ENCODE measurements around the gene AKAP3.

AKAP3 gene

DNA sequence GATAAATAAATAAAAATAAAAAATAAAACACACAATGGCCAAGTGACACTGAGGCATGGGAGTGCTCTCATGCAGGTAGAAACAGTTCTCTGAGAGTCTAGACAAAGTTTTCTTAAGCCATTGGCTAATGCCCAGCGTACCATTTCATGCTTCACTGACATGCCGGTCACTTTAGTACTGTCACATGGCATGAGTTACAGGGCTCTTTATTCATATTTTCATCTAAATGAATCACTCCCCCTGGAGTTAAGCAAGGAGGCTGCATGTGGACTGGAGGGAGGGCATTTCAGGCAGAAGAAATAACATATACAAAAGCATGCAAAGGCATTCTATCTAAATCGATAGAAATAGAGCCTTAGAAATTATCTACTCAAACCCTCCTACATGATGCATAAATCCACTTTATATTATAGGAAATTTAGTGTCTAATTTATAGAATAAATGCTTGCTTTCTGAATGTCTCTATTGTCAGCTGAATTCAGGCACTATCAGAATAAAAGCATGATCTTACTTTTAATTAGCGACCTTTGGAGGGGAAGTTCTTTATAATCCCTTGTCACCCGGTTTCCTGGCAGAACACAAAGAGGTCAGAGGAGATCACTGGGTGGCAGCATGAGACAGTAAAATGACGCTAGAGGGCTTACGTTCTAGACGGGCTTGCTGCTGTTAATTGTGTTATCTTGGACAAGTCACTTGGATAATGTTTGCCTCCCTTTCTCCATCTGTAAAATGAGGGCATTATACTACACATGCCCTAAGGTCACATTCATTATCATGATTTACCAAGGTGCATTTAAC is 69.3 kb downstream of the AKAP3 start:
- peak; percentile 5 for TF ChIP-seq CTCF (conservative IDR thresholded peaks at IDR 0.05; ENCODE audit: control insufficient read depth, insufficient read depth, low read depth, low read length)
- H3K4me3 ChIP-seq (ENCODE audit: control insufficient read depth, low read depth, low read length) = no peak overlapping the region
- peak; percentile 30 for DNase-seq (ENCODE audit: low read depth)

GRCh38 chr12:4572680-4573079 is 76.2 kb downstream of the AKAP3 start:
- no peak for TF ChIP-seq CTCF (conservative IDR thresholded peaks at IDR 0.05; ENCODE audit: control insufficient read depth, insufficient read depth, low read depth, low read length)
- no peak overlapping the region for H3K4me3 ChIP-seq (ENCODE audit: control insufficient read depth, low read depth, low read length)
- DNase-seq (ENCODE audit: low read depth) = no peak

DNA sequence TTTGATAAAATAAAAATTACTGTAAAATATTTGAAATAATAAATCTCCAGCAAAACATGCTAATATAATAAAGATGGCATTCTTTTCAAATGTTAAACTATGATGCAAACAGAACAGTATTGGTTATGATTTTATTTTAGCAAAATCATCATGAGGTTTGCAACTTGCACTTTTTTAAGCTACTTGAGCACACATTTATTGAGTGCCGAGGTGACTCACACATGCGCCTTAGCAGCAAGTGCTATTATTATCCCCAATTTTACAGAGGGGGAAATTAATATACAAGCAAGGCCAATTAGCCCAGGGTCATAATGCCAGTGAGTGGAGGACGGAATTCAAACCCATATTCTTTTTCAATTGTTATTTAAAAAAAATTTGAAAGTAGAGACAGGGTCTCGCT is 79.6 kb downstream of the AKAP3 start:
- TF ChIP-seq CTCF (conservative IDR thresholded peaks at IDR 0.05; ENCODE audit: control insufficient read depth, insufficient read depth, low read depth, low read length) = no peak
- DNase-seq (ENCODE audit: low read depth) = no peak

DNA sequence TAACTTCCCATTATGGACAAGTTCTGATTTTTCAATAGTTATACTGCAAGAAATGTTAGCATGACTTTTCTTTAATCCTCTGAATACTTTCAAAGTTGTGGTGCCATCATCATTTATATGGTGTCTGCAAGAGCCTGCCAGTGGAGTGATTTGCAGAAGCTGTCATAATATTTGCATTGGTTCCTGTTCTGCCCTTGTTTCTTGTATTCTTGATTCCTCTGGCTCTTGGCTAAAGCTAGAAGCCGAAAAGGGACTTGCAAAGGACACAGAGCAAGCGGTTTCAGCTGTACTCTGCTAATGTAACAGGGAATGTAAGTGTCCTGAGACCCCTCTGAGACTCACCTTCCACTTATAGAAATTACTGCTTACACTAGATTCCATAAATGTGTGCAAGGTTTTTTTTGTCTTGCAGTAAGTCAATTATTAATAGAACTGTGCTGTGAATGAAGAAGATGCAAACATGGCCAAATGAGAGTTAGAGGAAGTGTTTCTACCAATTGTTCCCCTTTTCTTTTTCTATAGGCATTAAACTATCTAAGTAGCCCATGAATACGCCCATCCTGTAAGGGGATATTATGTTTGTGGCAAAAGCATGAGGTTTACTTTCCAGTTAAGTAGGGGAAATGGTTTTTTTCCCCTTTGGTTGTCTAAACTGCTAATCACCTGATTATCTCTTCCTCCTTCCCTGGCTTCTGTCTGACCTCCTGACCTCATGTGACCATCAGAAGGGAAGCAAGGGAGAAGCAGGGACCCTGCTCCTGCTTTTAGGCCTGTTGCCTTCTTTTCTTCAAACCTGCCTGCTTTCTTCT is 81.6 kb downstream of the AKAP3 start:
- TF ChIP-seq CTCF (conservative IDR thresholded peaks at IDR 0.05; ENCODE audit: control insufficient read depth, insufficient read depth, low read depth, low read length) = no peak
- H3K4me3 ChIP-seq (ENCODE audit: control insufficient read depth, low read depth, low read length) = no peak overlapping the region
- no peak for DNase-seq (ENCODE audit: low read depth)

More for the DNA sequence above, 79.6 kb downstream of the AKAP3 start:
- H3K4me3 ChIP-seq (ENCODE audit: control insufficient read depth, low read depth, low read length) = no peak overlapping the region

DNA sequence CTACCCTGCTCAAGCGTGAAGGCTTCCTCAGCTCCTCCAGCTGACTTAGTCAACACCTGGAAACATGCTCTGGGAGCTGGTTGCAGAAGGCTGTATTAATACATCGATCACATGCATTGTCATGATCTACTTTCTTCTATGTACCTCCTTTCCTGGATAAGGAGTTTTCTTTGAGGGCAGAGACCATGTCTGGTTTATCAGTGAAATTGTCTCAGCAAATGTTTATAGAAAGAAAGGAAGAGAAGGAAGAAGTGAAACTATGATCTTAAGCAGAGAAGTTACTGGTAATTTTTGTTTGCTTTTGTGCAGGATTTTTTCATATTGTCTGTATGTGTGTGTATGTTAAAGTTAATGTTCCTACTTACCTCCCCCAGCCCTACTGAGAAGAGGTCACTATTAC is 82.4 kb downstream of the AKAP3 start:
- no peak for TF ChIP-seq CTCF (conservative IDR thresholded peaks at IDR 0.05; ENCODE audit: control insufficient read depth, insufficient read depth, low read depth, low read length)
- no peak overlapping the region for H3K4me3 ChIP-seq (ENCODE audit: control insufficient read depth, low read depth, low read length)
- no peak for DNase-seq (ENCODE audit: low read depth)
